Activated CD8-positive, alpha-beta memory T cell treated with anti-CD3 and anti-CD28 coated beads for 48 hours (primary cell): Measurements from ENCODE around the gene LOXL1.
A peak's percentile ranks its signal among the peaks of the same experiment; 100 is the strongest.

Experiments used
- DNase-seq, 3 experiments: peaks; one replicate each; pipeline ENCODE4 v3.0.0-alpha.2; 2020; ENCODE audit warnings: low read depth in 2 of 3, low spot score in 2 of 3

The LOXL1 gene, protein sequence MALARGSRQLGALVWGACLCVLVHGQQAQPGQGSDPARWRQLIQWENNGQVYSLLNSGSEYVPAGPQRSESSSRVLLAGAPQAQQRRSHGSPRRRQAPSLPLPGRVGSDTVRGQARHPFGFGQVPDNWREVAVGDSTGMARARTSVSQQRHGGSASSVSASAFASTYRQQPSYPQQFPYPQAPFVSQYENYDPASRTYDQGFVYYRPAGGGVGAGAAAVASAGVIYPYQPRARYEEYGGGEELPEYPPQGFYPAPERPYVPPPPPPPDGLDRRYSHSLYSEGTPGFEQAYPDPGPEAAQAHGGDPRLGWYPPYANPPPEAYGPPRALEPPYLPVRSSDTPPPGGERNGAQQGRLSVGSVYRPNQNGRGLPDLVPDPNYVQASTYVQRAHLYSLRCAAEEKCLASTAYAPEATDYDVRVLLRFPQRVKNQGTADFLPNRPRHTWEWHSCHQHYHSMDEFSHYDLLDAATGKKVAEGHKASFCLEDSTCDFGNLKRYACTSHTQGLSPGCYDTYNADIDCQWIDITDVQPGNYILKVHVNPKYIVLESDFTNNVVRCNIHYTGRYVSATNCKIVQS

DNA sequence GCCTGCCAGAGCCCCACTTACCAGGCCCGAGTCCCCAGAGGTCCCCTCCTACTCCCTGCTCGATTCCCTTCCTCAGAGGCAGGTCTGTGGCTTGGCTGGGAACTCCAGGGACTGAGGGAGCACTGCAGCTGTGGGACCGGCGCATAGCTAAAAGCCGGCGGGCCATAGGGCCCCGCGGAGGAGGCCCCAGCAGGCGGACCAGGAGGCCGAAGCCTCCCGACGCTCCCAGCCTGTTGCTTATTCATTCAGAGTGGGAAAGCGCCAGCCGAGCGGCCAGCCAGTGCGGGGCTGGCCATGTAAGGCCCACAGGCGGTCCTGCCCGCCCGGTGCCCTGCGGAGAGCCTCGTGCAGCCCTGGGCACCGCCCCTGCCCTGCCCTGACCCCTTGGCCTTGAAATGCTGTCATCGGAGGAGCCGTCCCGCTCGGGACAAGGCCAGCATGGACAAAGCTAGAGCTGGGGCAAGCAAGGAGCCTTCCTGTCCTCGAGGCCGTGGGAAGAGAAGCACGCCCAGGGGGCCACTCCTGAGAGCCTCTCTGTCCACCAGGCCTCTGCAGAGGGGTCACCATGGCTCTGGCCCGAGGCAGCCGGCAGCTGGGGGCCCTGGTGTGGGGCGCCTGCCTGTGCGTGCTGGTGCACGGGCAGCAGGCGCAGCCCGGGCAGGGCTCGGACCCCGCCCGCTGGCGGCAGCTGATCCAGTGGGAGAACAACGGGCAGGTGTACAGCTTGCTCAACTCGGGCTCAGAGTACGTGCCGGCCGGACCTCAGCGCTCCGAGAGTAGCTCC lies at the start of gene LOXL1:
TSS of gene LOXL1 (plus strand) at position 244 of the 784 bp plus-strand sequence. CDS start at position 566, 322 bp downstream.
- no peak for DNase-seq

DNA sequence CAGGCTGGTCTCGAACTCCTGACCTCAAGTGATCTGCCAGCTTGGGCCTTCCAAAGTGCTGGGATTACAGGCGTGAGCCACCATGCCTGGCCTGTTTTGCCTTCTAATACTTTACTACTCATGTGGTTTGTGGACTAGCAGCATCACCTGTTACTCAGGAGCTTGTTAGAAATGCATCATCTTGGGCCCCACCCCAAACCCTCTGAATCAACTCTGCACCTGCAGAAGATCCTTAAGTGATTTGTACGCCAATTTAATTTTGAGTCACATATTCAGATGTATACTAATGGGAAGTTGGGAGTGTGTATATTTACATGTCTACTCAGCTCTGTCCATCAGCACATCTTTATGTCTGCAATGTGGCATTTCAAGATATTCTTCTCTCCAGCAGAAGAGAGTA lies 46.8 kb upstream of the LOXL1 start:
- DNase-seq = no peak

DNA sequence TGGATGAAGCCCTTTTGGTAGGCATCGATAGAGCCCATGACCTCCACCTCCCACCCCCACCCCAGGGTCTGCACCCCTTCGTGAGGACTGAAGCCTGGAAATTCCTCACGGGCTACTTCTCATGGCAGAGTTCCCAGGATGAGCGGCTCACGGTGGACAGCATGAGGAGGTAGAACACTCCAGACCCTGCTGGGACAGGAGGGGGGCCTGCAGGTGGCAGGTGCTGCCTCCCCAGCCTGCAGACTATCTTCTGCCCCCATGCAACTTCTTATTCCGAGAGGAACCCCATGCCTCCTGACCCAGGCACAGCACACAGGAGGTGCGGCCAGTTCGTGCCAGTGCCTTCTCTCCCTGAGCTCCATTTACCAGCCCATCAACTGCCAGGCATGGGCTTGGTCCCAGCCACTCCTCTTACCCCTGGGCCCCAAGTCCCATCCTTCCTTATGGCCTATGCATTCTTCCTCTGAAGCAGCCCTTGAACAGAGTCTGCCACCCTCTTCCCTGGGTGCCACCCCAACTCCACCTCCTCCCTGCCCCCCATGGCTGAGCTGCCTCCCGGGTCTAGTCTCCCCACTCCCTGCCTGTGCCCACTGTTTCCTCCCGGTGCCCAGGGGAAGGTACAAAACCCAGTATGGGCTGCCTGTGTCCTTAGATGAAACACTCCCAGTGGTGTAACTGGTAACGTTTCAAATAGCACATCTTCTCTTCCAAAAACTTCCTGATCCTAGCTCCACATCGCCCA lies 44.5 kb upstream of the LOXL1 start:
- no peak for DNase-seq

DNA sequence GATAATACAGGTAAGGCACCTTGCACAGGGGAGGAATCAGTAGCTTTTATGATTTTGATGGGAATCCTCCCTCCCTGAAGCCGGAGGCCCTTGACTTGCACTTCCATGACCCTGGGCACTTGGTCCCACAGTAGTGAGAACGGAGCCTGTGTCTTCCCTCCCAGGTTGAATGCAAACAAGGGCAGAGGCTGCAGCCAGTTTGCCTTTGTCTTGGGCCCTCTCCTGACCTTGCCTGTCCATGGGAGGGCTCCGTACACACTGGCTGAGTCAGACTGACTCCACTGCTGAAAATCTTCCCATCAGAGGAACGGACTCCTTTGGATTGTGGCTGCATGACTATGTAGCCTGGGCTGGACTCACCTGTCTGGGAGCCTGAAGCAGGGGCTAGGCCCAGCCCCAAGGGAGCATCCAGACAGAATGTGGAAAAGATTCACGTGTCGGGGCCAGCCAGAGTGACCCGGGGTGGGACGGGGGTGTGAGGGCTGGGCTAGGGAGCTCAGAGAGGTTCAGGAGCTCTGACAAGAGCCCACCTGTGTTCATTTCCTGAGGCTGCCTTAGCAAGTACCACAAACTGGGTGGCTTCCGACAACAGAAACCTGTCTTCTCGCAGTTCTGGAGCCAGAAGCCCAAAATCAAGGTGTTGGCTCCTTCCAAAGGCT lies 43.4 kb upstream of the LOXL1 start:
- DNase-seq = no peak

DNA sequence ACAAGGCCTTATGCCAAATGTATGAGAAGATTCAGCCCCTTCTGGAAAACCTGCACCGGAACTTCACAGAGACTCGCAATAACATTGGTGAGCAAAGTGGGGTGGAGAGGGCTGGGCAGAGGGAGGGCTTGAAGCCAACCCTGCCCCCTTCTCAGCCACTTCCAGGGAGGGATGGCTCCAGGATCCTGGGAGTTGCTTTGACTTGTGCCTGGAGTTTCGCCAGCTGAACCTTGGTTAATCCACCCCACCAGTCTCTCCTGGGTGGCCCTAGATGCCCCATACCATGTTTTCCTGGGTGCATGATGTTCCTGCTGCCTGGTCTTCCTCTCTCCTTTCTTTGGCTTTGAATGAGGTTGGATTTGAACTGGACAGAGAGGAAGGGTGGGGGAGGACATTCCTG lies 42.1 kb upstream of the LOXL1 start:
- DNase-seq = no peak

DNA sequence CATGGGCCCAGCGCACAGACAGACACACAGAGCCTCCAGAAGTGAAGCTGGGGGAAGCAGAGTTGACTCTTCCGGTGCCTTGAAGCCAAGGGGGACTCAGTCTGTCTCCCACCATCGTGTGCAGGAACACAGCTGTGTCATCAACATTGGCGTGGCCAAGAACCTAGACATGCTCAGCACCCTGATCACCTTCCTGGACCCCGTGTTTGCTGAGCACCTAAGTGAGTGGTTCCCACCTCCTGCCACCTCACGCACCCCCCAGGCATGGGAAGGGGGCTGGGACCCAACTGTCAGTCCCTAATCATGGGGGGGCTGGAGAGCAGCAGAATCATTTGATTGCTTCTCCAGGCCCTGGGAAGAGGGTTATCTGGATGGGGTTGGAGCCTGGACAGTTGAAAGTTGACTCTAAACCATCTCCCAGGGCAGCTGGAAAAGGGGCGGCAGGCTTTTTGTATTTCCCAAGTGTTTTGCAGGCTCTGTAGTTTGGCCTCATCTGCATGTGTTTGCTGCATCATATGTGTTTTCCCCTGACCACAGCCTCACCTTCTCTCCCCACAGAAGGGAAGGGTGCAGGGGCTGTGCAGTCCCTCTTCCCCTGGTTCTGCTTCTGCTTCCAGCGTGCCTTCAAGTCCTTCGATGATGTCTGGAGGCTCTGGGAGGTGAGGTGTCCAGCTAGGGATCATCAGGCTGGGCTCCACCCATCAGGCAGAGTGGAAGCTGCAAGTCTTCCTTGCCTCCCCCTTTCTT lies 40.1 kb upstream of the LOXL1 start:
- no peak for DNase-seq

DNA sequence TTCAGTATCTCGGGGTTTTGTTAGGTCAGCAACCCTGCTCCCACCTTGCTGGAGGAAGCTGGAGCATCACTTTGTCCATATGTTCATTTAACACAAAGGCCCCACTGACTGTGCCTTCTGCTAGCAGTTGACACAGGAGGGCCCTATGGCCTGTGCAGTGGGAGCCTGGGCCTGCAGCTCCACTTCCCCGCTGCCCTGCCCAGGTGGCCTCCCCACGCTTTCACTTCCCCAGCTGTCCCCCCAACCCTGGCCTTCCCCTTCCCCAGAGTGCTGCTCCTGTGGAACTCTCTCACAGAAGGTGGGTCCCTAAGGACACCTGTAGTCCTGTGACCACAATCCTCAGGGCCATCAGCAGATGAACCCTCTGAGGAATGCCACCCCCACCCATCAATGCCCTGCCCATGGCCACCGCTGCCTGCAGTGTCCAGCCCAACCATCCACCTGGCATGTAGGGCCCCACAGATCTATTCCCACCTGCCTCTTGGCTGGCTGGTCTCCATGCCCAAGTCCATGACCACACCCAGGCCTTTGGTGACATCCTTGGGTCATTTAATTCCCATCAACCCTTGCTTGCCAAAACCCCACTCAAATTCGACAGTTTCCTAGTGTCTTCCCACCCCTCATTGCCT lies 39.4 kb upstream of the LOXL1 start:
- DNase-seq = no peak

DNA sequence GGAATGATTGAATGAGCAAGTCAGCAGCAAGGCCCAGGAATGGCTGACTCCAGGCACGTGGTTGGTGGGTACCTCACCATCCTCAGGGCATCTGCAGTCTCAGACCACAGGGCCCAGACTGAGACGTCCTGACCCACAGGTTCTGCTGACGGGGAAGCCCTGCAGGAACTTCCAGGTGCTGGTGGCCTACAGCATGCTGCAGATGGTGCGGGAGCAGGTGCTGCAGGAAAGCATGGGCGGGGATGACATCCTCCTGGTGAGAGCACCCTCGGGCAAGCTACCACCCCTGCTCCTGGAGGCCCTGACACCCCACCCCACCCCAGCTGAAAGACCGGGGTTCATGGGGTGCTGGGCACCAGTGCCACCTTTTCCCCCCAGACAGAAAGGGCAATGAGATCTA lies 38.8 kb upstream of the LOXL1 start:
- no peak for DNase-seq

DNA sequence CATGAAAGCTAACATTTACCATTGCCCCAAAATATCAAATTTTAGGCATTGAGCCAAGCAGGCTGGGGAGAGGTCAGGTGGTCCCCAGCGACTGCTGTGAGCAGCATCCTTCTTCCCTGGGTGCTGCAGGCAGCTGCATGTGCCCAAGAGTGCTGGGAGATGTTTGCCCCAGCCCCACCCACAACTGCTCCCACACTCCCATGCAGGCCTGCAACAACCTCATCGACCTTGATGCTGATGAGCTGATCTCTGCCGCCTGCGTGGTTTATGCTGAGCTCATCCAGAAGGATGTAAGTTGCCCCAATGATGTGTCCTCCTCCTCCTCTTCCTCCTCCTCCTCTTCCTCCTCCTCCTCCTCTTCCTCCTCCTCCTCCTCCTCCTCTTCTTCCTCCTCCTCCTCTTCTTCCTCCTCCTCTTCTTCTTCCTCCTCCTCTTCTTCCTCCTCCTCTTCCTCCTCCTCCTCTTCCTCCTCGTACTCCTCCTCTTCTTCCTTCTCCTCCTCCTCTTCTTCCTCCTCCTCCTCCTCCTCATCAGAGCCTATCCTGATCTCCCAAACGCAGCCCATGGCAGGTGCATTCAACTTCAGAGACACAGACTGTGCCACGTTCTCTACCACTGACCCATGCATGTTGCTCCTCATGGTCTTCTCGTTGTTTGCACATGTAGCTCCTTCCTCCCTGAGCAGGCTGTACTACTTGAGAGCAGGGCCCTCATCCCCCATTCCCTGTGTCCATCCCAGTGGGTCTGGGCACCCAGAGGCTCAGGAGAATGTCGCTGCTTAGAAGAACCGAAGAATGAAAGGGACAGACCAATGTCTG lies 37.8 kb upstream of the LOXL1 start:
- DNase-seq = no peak

DNA sequence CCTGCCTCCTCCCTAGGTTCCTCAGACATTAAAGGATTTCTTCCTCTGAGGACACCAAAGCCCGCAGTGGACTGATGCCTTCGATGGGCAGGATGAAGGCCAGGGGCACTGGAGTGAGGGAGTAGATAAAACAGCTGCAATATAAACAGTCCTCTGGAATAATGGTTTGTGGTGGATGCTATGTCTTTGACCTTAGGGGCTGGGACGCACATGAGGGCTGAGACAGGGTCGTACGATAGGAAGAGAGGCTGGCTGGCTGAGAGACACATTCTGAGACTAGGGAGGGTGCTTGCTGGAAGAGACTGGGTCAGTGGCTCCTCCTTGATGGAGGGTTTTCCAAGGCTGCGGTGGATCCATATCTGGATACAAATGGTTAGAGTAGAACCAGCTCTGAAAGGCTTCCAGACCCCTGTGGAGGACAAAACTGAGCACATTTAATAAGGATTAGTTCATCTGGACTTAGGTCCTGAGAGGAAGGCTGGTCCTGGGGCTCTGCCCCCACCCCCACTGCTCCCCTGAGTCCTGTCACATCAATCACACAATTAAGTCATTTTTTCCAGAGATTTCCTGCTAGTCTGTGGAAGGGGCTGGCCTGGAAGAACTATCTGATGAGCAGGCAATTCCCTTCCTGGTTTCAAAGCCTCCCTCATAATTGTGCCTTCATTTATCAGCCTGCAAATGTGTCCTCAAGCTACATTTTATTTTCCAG lies 37.1 kb upstream of the LOXL1 start:
- no peak for DNase-seq

DNA sequence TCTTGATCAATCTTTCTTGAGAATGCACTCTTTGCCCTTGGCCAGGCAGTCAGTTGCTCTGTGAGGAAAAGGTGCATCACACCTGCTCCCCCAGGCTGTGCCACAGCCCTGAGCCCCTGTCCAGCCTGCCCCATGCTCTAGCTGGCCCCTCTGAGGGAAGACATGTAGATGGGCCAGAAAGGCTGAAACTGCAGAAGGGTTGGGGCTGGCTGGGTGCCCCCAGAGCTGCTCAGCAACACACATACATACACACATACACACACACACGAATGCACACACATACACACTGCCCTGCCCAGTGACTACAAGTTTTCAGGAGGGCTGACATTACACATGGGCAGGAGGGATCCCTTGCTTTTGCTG lies 36.5 kb upstream of the LOXL1 start:
- no peak for DNase-seq

DNA sequence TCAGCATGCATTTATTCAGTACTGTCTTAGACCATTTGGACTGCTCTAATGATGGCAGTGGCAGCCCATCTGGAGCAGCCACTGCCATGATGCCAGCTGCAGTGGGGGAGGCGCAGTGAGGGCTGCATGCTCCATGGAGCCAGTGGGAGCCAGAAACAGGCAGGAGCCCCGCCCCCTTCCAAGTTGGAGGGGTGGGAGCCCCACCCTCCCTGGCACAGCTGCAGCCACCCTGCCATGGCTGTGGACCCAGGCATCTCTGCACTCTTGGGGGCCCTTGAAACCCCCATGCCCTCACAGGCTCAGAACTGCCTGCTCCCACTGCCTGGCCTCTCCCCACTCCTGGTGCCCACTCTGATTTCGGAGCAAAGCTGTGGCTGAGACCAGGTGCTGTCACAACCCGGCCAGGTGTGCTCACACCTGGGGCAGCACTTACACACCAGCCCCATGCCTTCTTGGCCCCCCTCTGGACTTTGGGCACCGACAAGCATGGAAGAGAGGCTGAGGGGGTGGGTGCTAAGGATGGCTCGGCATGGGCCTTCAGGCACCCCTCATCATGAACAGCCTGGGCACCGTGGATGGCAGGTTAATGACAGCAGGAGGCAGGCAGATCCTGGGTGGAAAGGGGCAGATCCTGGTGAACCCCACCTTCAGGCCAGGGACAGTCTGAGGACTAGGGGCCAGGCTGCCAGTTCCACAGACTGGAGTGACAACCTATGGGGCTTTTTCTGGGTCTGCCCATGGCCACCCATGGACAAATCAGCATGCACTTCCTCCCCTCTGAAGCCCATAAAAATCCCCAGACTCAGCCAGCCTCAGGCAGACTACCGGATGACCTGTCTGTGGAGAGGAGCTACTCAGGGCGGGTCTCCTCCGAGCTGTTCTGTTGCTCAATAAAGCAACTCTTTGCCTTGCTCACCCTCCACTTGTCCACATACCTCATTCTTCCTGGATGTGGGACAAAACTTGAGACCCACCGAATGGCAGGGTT lies 34.6 kb upstream of the LOXL1 start:
- no peak for DNase-seq

DNA sequence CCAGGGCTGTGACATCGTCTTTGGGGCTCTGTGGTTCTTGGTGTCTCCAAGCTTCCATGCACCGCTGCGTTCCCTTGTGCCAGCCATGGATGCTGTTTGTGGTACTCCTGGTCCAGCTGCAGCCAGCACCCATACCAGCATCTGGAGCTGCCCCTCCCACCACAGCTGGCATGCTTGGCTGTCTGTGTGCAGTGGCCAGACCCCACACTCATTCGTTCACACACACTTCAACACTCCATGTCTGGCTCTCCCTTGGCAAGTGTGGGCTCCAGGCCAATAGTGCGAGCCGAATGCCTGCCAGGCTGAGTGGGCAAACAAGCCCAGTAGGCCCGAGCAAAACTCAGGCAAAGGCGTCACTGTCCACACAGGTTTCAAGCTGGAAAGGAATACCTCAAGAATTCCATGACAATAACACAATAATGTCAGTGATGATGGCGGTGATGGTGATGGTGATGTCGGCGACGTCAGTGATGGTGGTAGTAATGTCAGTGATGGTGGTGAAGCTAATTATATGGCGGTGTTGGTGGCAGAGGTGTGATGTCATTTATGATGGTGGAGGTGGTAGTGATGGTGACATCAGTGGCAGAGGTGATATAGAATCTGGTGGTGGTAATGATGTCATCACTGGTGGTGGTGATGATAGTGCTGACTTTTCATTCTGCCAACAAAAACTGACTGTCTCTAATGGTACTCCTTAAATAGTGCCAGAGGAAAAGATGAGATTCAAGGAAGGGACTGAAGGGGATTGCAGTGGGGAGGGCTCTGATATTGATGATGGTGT lies 33.6 kb upstream of the LOXL1 start:
- no peak for DNase-seq

DNA sequence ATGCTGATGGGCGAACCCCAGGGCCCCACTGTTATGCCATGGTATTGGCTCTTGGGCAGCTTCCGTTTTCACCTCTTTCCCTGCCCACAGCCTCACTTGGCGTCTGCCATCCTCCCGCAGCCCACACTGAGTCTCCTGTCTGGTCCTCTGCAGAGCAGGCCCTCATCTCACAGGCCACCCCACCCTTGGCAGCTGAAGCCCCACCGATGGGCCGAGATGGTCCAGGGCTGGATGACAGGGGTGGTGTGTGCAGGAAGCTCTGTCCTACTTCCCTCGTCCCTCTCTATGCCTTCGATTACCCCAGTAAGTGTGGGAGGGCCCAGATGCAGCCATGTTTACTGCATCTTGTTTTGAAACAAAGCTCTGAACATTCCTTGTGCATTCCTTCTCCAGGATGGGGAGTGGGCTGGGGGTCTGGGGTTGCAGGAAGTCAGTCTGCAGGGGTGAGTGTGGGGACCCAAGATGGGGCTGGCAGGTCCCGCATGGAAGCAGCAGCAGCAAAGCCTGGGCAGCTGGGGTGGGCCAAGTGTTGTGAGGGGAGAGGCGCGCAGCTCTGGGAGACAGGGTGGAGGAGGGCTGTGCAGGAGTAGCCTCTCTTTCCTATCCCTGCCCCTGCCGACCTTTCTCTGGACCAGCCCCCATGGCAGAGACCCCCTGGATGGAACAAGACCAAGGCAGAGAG lies 32.0 kb upstream of the LOXL1 start:
- DNase-seq = no peak

DNA sequence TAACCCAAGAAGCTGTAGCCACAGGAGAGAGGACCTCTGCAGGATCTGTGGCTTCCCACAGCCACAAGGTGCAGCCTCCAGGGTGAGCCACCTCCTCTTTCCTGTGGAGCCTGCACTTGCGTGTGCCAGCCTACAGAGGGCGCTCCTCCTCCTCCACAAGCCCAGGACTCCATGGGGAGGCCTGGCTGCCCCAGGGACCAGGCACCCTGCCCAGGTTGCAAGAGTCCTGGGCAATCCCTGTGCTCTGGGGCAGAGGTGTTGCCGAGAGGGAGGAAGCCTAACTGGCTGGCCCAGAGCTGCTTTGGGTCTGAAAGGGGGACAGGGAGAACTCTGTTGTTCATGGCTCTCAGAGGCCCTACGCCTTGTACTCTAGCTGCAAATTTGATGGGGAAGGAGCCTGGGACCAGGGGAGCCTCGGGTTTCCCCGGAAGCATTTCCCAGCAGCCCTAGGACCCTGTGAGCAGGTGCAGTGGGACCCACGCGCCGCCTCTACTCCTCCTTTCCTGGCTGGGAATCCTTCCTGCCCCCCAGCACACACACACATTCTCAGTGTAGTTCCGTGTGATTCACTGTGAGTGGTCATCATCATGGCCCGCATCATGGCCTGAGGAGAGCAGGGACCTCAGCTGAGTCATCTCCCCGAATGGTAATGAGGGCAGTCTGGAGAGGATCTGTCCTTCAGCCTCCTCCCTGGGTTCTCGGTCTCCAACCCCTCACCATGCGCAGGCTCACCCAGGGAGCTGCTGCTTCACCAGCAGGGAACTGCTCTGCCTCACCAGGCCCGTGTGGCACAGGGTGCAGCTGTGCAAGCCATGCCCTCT lies 28.6 kb upstream of the LOXL1 start:
- DNase-seq = peak; percentile 31 to 45 (median 35)
